Neural progenitor cell (in vitro differentiated cells): ENCODE data around the gene PPM1L. TPM values are rescaled to one million over a fixed set of nuclear protein-coding genes. Genes with fewer than 3 reads are reported as not detected.

Experiments used
- DNase-seq: peaks from one replicate; pipeline ENCODE4 v3.0.0-alpha.2; 2016; ENCODE audit warnings: low spot score
- H2AFZ ChIP-seq: fragments of 200-600 bp; sonication (generic); replicated peaks from 2 replicates; pipeline ENCODE4 v1.6.1; 2016; ENCODE audit warnings: antibody characterized with exemption
- H3F3A ChIP-seq: fragments of 200-600 bp; sonication (generic); 2 replicates; pipeline ENCODE4 v1.6.1; 2016; ENCODE audit warnings: antibody characterized with exemption, low read depth
- H3K27ac ChIP-seq: fragments of 200-600 bp; sonication (generic); 2 replicates; pipeline ENCODE4 v1.5.1; 2016; ENCODE audit warnings: mild to moderate bottlenecking
- H3K27me3 ChIP-seq: fragments of 200-600 bp; sonication (generic); 2 replicates; pipeline ENCODE4 v1.6.1; 2016; ENCODE audit warnings: mild to moderate bottlenecking, moderate library complexity
- H3K36me3 ChIP-seq: fragments of 200-600 bp; sonication (generic); 2 replicates; pipeline ENCODE4 v1.5.1; 2016
- H3K4me1 ChIP-seq: fragments of 200-600 bp; sonication (generic); 2 replicates; pipeline ENCODE4 v1.6.1; 2016; ENCODE audit warnings: mixed run types
- H3K4me2 ChIP-seq: fragments of 200-600 bp; sonication (generic); 2 replicates; pipeline ENCODE4 v1.6.1; 2016
- H3K4me3 ChIP-seq: fragments of 200-600 bp; sonication (generic); 2 replicates; pipeline ENCODE4 v1.5.1; 2016
- H3K79me2 ChIP-seq: fragments of 200-600 bp; sonication (generic); 2 replicates; pipeline ENCODE4 v1.6.1; 2016; ENCODE audit warnings: low read depth
- H3K9ac ChIP-seq: fragments of 200-600 bp; sonication (generic); 2 replicates; pipeline ENCODE4 v1.6.1; 2016
- H3K9me3 ChIP-seq: fragments of 200-600 bp; sonication (generic); 2 replicates; pipeline ENCODE4 v1.5.1; 2016; ENCODE audit warnings: low read depth
- H4K20me1 ChIP-seq: fragments of 200-600 bp; sonication (generic); 2 replicates; pipeline ENCODE4 v1.6.1; 2016; ENCODE audit warnings: low read depth
- H3K27ac Mint-ChIP-seq: 3 replicates; pipeline ENCODE4 v1.8.0; 2021; ENCODE audit warnings: mixed read lengths
- H3K27me3 Mint-ChIP-seq: 2 replicates; pipeline ENCODE4 v1.8.0; 2022; ENCODE audit warnings: low read depth, mild to moderate bottlenecking, inconsistent platforms, moderate library complexity, mixed read lengths; ENCODE audit not compliant: insufficient read depth
- H3K36me3 Mint-ChIP-seq: 3 replicates; pipeline ENCODE4 v1.8.0; 2021; ENCODE audit warnings: mixed read lengths
- H3K4me1 Mint-ChIP-seq: 3 replicates; pipeline ENCODE4 v1.8.0; 2021; ENCODE audit warnings: mixed read lengths
- H3K4me3 Mint-ChIP-seq: 3 replicates; pipeline ENCODE4 v1.8.0; 2021; ENCODE audit warnings: mild to moderate bottlenecking, moderate library complexity, mixed read lengths
- H3K9me3 Mint-ChIP-seq: 3 replicates; pipeline ENCODE4 v1.8.0; 2020; ENCODE audit warnings: mixed read lengths
- CTCF ChIP-seq: fragments of 200-600 bp; sonication (generic); IDR thresholded peaks from 2 replicates; pipeline ENCODE4 v1.5.1; 2017; ENCODE audit warnings: antibody characterized with exemption, mild to moderate bottlenecking
- EZH2 ChIP-seq: fragments of 200-600 bp; sonication (generic); IDR thresholded peaks from 2 replicates; pipeline ENCODE4 v1.6.1; 2017; ENCODE audit warnings: antibody characterized with exemption, mild to moderate bottlenecking, moderate library complexity
- EZH2phosphoT487 ChIP-seq: fragments of 200-600 bp; sonication (generic); IDR thresholded peaks from 2 replicates; pipeline ENCODE4 v1.6.1; 2017; ENCODE audit warnings: antibody characterized with exemption
- total RNA-seq: library from RNA; depleted of rRNA; stranded (reverse); fragments of >200 nt; gene quantifications from 2 replicates; pipeline ENCODE4 v1.2.3, GENCODE V29; 2015; ENCODE audit warnings: low replicate concordance

Gene PPM1L
- total RNA-seq, 1 donor from 2014 or later = 16.5 TPM

- Mint-ChIP-seq H3K9me3 (no peaks in the 10 kb centered on the region), H3K27me3 (no peaks in the 10 kb centered on the region), H3K27ac (no peak overlapping the region), H3K36me3 (no peaks in the 10 kb centered on the region), H3K4me1 (no peaks in the 10 kb centered on the region), H3K4me3 (no peak overlapping the region)
- H4K20me1 ChIP-seq = no peaks in the 10 kb centered on the region
- peak; percentile 43 for DNase-seq
- no peaks in the 10 kb centered on the region for H3F3A ChIP-seq
- no peak overlapping the region for H3K4me3 ChIP-seq
- H3K27ac ChIP-seq = no peak overlapping the region
- no peaks in the 10 kb centered on the region for H3K79me2 ChIP-seq
- H3K9me3 ChIP-seq = no peaks in the 10 kb centered on the region
- H2AFZ ChIP-seq = no peak overlapping the region
- TF ChIP-seq EZH2phosphoT487 (no peak), CTCF (peak; percentile 46)
- no peaks in the 10 kb centered on the region for H3K36me3 ChIP-seq
- no peak overlapping the region for H3K4me2 ChIP-seq
- H3K9ac ChIP-seq = no peak overlapping the region
- no peaks in the 10 kb centered on the region for H3K4me1 ChIP-seq
- H3K27me3 ChIP-seq = no peaks in the 10 kb centered on the region
Measured at GRCh38 chr3:161096771-161097367, 340.8 kb downstream of the PPM1L start.

GRCh38 chr3:161100994-161101393 lies 345.0 kb downstream of the PPM1L start:
- H3K4me3 Mint-ChIP-seq = no peak overlapping the region
- peaks cover 10% of the 10 kb centered on the region for H3K27me3 Mint-ChIP-seq
- H3F3A ChIP-seq = no peaks in the 10 kb centered on the region

GRCh38 chr3:161101609-161102008 lies 345.6 kb downstream of the PPM1L start:
- Histone ChIP-seq H3K9me3 (no peaks in the 10 kb centered on the region), H4K20me1 (no peaks in the 10 kb centered on the region), H3K36me3 (no peaks in the 10 kb centered on the region), H3K27ac (no peak overlapping the region), H3K4me3 (no peak overlapping the region), H3K27me3 (peaks cover 34% of the 10 kb centered on the region), H3F3A (no peaks in the 10 kb centered on the region), H3K4me2 (no peak overlapping the region), H3K79me2 (no peaks in the 10 kb centered on the region), H3K9ac (no peak overlapping the region), H2AFZ (no peak overlapping the region), H3K4me1 (peaks cover 3% of the 10 kb centered on the region)
- Mint-ChIP-seq H3K4me3 (no peak overlapping the region), H3K36me3 (no peaks in the 10 kb centered on the region), H3K4me1 (peaks cover 3% of the 10 kb centered on the region), H3K27me3 (peaks cover 10% of the 10 kb centered on the region), H3K27ac (no peak overlapping the region), H3K9me3 (no peaks in the 10 kb centered on the region)
- no peak for DNase-seq
- no peak for TF ChIP-seq EZH2phosphoT487
- TF ChIP-seq CTCF = no peak
- TF ChIP-seq EZH2 = no peak

More at GRCh38 chr3:161100994-161101393, 345.0 kb downstream of the PPM1L start:
- Histone ChIP-seq H3K4me3 (no peak overlapping the region), H2AFZ (no peak overlapping the region), H3K4me2 (no peak overlapping the region), H3K27ac (no peak overlapping the region), H3K36me3 (no peaks in the 10 kb centered on the region), H3K4me1 (peaks cover 3% of the 10 kb centered on the region), H3K27me3 (peaks cover 28% of the 10 kb centered on the region), H4K20me1 (no peaks in the 10 kb centered on the region), H3K79me2 (no peaks in the 10 kb centered on the region), H3K9ac (no peak overlapping the region), H3K9me3 (no peaks in the 10 kb centered on the region)
- Mint-ChIP-seq H3K4me1 (peaks cover 3% of the 10 kb centered on the region), H3K27ac (no peak overlapping the region), H3K9me3 (no peaks in the 10 kb centered on the region), H3K36me3 (no peaks in the 10 kb centered on the region)
- TF ChIP-seq CTCF = no peak
- no peak for TF ChIP-seq EZH2
- no peak for DNase-seq
